GM18519 (cell line): ENCODE results near the gene NPRL2.
"Not testable (repeated sequence)": the region's sequence is repeated elsewhere in the genome, so short reads cannot be mapped to it uniquely, and the experiment has no call there.

Source experiments
- ATAC-seq: cut with Tn5 transposase; IDR thresholded peaks from one replicate; pipeline ENCODE4 v1.9.1; 2021; ENCODE audit warnings: mild to moderate bottlenecking, moderate library complexity; ENCODE audit not compliant: unreplicated experiment, low FRiP score

The NPRL2 gene

DNA sequence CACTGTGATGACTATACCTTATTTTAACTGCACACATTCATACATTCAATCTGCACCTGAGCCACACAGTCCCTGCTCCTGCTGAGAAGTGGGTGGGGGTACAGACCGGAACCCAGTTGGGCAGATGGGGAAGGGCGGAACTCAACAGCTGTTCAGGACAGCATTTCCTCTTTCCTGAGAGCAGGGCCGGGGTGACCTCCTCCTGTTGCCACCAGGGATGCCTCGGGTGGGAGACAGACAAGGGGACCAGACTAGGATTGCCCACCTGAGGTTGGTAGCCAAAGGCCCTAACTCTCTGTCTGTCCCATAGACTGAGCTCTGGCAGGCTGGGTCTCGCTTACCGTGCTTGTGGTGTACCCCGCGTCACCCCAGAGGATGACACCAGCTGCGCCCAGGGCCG, 32.0 kb downstream of the NPRL2 start:
- ATAC-seq: no peak

DNA sequence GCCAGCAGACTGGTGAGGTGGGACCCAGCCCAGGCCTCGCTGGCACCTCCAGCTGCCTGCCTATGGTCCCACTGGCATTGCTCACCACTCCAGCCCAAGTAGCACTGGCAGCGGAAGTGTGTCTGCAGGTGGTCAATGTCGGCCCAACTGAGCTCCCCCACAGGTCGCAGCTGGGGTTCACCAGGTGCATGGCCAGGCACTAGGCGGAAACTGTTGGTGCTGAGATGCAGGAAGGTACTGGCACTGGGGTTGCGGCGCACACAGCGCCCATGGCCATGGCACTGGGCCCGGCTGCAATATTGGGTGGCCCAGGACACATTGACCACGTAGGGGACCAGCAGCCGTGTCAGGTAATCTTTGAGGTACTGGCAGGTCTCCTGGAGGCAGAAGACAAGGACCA, 32.4 kb downstream of the NPRL2 start:
- no peak for ATAC-seq

DNA sequence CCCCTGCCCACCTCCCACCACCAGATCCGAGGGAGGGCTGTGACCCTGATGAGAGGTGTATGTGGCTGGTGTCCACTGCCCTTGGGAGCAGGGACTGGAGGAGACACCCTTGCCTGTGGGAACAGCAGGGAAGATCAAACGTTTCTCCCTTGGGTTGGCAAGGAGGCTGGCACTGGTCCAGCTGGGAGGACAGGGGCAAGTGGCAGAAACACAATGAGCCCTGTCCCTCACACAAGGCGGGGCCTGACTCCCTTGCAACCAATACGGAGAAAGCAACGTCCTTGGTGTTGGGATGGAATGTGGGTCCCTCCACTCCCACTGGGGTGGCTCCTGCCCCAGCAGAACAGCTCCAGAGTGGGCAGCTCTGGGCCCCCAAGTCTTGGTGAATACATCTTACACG, 33.3 kb downstream of the NPRL2 start:
- ATAC-seq: no peak

DNA sequence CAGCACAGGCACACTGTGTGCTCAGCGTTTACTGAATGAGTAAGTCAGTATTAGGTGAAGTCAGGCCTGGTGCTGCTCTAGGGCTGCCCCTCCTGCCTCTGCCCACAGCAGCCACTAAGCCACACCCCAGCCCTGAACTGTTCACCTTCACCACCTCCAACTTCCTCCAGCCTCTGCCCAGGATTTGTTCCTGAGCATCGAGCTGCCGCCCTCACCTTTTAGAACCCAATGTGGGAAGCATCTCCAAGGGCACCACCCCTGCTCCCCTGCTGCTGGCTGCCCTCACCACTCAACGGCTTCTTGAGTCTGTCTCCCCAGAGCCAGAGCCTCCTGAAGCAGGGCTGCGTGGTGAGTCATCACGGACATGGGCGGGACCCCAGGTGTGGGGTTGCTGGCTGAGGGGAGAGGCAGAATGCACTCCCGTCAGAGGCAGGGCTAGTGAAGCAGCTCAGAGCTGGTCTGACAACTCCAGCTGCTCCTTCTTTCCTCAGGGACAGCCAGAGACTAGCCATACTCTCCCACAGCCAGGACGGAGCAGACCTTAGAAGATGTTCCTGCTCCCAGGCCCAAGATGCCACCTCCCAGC, 33.8 kb downstream of the NPRL2 start:
- no peak for ATAC-seq

DNA sequence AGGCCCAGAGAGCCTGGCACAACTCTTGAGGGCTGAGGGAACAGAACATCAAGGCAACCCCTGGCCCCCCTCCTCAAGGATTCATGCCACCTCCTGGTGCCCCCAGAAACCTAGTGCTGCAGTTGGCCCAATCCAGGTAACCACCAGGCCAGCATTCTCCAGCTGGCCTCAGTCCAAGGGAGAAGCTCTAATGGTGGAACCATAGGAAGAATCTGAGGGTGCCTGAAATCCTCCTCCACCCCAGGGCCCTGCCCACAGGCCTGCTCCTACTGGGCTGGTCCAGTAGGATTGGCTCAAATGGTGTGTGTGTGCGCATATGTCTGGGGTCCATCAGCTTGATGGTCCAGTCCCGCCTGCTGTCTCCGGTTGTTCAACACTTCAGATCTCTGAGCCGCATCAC, 35.8 kb downstream of the NPRL2 start:
- ATAC-seq: no peak

DNA sequence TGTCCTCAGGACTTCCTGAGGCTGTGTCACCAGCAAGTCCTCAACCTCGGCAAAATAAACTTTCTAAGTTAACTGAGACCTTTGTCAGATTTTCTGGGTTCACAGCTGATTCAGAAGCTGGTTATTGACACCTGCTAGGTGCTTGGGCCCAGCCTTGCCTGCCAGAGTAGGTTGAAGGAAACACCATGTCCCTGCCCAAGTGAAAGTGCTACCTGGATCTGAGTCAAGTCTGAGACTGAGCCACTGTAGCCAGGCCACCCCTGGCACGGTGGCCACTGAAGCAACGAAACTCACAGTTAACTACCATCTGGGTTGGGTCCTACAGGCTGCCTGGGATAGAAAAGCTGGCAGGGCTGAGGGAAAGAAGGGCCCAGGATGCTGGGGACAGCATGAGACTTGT, 36.2 kb downstream of the NPRL2 start:
- no peak for ATAC-seq

DNA sequence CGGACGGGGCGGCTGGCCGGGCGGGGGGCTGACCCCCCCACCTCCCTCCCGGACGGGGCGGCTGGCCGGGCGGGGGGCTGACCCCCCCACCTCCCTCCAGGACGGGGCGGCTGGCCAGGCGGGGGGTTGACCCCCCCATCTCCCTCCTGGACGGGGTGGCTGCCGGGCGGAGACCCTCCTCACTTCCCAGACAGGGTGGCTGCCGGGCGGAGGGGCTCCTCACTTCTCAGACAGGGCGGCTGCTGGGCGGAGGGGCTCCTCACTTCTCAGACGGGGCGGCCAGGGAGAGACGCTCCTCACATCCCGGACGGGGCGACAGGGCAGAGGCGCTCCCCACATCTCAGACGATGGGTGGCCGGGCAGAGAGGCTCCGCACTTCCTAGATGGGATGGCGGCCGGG, 38.5 kb downstream of the NPRL2 start:
- ATAC-seq: not testable (repeated sequence)

DNA sequence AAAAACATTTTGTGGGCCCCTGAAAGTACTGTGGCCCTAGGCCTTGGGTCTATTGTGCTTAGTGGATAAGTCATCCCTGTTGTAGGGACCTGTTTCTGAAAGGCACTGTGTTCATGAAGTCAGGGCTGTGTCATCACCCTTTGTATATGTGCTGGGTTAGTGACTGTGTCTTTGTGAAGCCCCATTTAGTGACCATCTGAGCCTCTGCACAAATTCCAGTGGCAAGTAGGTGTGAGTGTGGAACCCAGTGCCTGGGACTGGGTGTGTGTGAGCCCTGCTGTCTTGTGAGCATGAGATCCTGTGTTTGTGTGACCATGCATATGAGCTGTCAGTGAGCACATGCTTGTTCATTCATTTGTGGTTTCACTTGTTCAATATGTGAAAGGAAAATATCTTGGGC, 46.0 kb downstream of the NPRL2 start:
- ATAC-seq: no peak

DNA sequence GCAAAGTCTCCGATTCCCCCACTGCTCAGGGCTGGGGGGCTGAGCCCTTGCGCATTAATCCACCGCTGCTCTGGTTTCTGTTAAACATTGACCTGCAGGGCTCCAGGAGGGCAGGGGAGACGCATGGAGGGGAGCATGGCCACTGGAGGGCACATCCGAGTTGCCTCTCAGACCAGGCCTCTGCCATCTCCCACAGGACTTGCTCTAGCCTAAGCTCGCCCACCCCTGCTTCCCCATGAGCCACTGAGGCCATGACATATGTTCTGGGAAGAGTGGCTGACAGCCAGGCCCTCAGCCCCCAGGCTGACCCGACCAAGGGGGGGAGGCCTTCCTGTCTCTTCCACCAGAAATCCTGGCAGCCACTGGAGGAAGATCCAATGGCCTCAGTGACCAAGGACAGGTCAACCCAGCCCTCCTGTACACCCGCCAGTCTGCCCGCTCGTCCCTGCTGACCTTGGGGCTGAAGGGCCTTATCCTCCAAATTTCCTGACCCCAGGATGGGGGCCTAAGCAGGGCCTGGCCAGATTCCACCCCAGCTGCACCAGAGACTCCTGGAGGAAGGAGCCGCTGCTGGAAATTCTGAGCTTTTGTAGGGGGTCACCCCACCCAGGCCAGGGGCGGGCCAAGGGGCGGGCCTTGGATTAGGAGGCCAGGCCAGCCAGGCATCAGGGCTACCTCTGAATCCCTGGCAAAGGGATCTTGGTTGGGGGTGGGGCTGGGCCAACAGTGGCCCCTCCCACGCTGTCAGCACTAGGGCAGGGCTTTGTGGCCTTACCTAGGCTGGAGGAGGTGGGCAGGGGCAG, 47.4 kb downstream of the NPRL2 start, which contains the start of gene HYAL1:
Gene HYAL1, minus strand, starts transcription at position 562 of the 803 bp plus-strand sequence. CDS start 618 bp downstream, outside the sequence.
- no peak for ATAC-seq

DNA sequence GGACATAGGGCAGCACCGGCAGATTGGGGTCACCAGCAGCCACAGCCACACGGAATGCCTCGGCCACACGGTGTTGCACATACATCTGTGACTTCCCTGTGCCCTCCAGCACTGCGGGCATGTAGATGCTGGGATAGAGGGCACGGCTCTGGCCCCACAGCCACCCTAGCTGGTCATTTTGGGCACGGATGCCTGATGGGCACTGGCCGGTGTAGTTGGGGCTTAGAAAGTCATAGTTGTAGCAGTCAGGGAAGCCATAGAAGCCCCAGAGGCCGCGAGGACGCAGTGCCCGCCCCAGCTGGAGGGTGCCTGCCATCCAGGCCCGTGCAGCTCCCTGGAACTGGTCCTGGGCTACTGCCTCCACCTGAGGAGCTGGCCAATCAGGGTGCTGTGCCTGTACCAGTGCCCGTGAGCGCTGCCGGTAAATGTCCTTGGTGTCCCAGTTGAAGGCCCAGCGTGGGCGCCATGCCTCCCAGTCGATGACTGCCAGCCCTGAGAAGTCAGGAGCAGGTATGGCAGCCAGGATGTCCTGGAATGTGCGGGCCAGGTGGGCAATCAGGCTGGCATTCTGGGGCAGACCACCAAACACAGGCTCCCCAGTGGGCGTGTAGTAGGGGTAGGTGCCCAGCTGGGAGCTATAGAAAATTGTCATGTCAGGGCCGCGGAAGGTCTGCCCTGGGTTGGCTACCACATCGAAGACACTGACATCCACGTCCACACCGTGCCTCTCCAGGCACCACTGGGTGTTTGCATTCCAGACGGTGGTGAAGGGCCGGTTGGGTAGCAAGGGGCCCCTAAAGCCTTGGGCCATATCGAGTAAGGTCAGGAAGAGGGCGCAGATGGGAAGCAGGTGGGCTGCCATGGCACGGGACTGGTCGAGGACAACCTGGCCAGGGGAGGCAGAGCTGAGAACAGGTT, 48.2 kb downstream of the NPRL2 start:
- ATAC-seq: no peak

DNA sequence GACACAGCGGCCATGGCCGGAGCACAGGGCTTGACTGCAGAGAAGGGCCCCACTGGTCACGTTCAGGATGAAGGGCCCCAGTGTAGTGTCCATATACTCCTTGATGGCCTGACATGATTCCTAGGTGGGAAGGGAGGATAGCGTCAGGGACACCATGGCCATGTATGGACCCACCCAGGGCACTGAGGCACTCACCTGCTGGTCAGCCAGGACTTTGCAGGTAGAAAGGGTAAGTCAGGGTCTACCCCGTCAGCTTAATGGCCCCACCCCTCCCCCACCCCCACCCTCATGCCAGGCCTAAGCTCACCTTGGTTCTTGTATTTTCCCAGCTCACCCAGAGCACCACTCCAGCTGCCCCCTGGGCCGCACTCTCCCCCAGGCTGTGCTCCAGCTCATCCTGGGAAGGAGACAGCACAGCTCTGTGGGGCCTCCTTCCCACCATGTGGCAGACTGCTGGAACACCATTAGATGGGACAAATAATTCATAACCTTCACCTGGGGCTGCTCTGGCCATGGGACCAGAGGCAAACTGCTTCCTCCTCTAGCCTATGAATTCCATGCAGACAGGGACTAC, 49.8 kb downstream of the NPRL2 start:
- ATAC-seq: no peak

DNA sequence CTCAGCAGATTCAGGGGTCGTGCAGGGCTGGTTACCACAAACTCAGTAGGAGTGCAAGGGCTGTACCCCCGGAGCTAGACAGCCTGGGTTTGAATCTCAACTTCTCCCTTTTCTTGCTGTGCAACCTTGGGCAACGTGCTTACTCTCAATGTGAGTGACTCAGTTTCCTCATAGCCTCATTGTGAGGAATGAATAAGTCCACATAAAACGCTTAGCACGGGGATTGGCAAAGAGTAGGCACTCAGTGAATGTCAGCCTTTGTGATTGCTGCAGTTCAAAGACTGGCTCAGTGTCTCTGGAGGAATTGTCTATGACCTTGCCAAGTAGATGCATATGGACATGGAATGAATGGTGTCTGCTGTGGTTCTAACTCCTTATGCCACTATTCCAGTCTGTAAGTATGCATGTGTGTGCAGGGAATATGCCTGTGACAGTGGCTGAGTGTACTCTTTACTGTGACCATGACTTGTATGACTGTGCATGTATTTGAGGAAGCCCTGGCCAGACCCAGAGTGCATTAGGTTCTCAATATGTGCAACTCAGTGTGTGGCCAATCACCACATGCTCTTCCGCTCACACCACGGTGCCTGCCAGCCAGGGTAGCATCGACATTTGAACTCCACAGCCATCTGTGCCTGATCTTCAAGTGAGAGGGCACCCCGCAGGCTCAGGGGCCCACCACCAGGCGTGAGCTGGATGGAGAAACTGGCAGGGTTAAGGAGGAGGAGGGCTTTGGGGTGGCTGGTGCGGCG, 50.5 kb downstream of the NPRL2 start:
- ATAC-seq: no peak

DNA sequence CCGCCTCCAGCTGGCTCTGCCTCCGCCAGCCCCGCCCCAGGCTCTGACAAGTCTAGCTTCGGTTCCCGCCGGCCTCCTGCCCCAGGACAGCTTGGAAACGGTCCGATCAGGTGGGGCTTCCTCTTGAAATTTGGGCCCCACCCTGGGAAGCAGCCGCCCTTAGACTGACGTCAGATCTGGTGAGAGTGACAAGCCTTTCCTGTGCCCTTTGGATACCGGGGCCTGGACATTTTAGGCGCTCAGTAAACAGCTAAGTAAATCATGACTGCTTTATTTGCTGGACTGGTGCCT, 51.0 kb downstream of the NPRL2 start:
- ATAC-seq: no peak

DNA sequence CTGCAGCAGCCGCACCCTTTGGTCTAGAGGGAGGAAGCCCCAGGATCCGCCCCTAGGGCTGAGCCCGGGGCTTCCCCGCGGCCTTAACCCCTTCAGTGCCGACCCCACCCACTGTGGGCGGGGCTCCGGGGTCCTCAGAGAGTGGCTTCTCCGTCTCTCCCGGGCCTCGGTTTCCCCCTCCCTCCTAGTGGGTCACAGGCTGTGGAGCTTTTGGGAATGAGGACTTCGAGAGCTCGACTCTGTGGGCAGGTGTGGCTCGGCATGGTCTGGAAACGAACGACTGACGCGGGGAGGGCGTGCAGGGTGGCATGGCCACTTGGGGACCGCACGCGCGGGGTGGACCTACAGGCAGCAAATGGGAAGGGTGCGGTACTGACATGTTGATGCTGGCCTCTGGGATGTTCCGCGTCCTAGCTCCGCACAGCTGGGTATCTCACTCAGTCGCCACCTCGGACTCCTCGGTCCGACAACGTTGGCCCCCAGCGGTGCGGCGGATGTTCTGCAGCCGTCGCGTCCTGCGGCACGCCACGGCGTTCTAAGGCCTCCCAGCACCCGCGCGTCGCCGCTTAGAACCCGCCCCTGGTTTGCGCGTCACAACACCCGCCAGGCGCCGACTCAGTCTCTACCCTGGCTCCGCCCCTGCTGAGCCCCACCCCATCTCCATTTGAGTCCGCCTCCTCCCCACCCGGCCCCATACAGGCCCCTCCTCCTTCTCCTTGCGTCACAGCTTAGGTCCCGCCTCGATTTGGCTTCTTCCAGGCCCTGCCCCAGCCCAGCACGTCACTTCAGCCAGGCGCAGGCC, 51.5 kb downstream of the NPRL2 start, which contains the start of the genes HYAL3 and NAA80:
Gene HYAL3, minus strand, starts transcription at position 570 of the 802 bp plus-strand sequence. CDS start 3,803 bp downstream, outside the sequence.
Gene NAA80, minus strand, starts transcription at position 570 of the 802 bp plus-strand sequence. CDS start 1,942 bp downstream, outside the sequence.
- ATAC-seq: peak; percentile 71

DNA sequence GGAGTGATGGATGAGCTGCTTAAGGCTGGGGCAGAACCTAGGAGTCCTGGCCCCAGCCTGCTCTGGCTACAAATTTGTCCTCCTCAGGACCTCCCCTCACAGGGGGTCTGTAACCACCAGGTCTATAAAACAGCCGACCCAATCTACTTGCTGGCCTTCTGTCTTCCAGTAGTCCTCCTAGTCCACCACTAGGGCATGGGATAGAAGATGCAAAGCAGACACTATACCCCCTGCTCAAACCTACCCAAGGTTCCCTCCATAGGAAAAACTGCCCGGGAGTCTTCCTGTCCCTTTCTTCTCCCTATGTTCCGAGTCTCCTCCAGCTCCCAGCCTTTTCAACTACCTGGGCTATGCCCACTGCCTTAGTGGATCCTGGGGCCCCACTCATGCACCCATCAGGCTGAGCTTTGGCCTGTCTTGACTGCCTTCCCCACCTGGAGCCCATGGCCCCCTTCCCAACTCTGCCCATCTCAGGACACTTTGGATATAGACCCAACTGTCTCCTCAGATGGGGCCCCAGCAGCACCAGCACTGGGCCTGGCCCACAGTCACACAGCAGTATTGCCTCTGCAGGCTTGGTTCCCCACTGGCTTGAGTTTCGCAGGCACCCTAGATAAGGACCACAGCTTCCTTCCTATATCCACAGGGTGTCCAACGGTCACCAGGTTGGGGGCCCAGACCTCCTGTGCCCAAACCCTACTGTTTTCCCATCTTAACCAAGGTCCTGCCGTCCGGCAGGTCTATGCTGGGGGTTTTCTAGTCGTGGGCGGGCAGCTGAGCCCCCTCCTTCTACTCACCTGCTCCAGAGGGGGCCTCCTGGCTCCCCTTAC, 52.5 kb downstream of the NPRL2 start:
- ATAC-seq: no peak

DNA sequence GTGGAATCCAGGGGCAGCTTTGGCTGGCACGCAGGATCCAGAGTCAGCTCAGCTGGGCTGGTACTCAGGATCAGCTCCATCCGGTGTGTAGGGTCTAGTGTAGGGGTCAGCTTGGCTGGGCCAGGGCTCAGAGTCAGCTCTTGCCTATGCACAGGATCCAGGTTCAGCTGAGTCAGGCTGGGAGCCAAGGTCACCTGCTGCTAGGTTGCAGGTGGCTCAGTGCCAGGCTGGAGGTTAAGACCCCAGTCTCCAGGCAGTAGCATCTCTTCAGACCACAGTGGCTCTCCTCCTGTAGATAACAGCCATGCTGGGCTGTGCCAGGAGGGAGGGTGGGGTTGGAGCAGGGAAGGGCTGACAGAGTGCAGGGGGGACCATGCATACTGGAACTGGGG, 53.2 kb downstream of the NPRL2 start:
- ATAC-seq: no peak
